ENCODE results near the gene HDGF.

Gene HDGF

GRCh38 chr1:156745881-156746280 is 5.6 kb downstream of the HDGF start:
- DNase-seq: no peak

- DNase-seq: no peak
Observed at GRCh38 chr1:156744786-156745419, 6.6 kb downstream of the HDGF start.

- DNase-seq: no peak
Observed at GRCh38 chr1:156744344-156744743, 7.1 kb downstream of the HDGF start.

GRCh38 chr1:156743367-156744302 is 7.8 kb downstream of the HDGF start:
- no peak for DNase-seq

GRCh38 chr1:156742801-156743200 is 8.7 kb downstream of the HDGF start:
- no peak for DNase-seq

- DNase-seq: no peak
Observed at GRCh38 chr1:156742017-156742416, 9.5 kb downstream of the HDGF start.

- no peak for DNase-seq
Observed at GRCh38 chr1:156741481-156741983, 9.9 kb downstream of the HDGF start.

GRCh38 chr1:156740741-156741480 is 10.6 kb downstream of the HDGF start, which contains the start of gene MRPL24:
Gene MRPL24 (minus strand): TSS chr1:156741088. CDS start chr1:156738704, 2,384 bp downstream.
- DNase-seq: peak; percentile 94 to 96

GRCh38 chr1:156740237-156740740 is 11.2 kb downstream of the HDGF start:
- peak in 1 of 2 donors; percentile 30 for DNase-seq

- no peak for DNase-seq
Observed at GRCh38 chr1:156738916-156739315, 12.6 kb downstream of the HDGF start.

GRCh38 chr1:156738407-156738806 is 13.1 kb downstream of the HDGF start:
- no peak for DNase-seq

- no peak for DNase-seq
Observed at GRCh38 chr1:156733989-156734584, 17.4 kb downstream of the HDGF start.

GRCh38 chr1:156728599-156729462 is 22.6 kb downstream of the HDGF start, which contains the start of gene ISG20L2:
Gene ISG20L2 (minus strand): TSS chr1:156728766. CDS start chr1:156727652, 1,114 bp downstream.
- peak; percentile 91 to 95 for DNase-seq

GRCh38 chr1:156727926-156728598 is 23.4 kb downstream of the HDGF start, which contains the start of gene METTL25B:
Gene METTL25B (plus strand): TSS chr1:156728469. CDS start chr1:156729105, 636 bp downstream.
- peak in 1 of 2 donors; percentile 56 for DNase-seq

- no peak for DNase-seq
Observed at GRCh38 chr1:156727492-156727891, 24.0 kb downstream of the HDGF start.

- DNase-seq: peak; percentile 50 to 59
Observed at GRCh38 chr1:156726549-156727226, 24.8 kb downstream of the HDGF start.

- DNase-seq: peak; percentile 73 to 75
Observed at GRCh38 chr1:156725683-156726280, 25.7 kb downstream of the HDGF start.

- no peak for DNase-seq
Observed at GRCh38 chr1:156721535-156721934, 29.9 kb downstream of the HDGF start.

GRCh38 chr1:156721131-156721530 is 30.3 kb downstream of the HDGF start:
- no peak for DNase-seq
